Measurements from ENCODE around the gene NEK1. TPM values are rescaled to one million over a fixed set of nuclear protein-coding genes. Genes with fewer than 3 reads are reported as not detected.

Gene NEK1
- total RNA-seq, 1 donor from 2014 or later: 14.7 TPM

DNA sequence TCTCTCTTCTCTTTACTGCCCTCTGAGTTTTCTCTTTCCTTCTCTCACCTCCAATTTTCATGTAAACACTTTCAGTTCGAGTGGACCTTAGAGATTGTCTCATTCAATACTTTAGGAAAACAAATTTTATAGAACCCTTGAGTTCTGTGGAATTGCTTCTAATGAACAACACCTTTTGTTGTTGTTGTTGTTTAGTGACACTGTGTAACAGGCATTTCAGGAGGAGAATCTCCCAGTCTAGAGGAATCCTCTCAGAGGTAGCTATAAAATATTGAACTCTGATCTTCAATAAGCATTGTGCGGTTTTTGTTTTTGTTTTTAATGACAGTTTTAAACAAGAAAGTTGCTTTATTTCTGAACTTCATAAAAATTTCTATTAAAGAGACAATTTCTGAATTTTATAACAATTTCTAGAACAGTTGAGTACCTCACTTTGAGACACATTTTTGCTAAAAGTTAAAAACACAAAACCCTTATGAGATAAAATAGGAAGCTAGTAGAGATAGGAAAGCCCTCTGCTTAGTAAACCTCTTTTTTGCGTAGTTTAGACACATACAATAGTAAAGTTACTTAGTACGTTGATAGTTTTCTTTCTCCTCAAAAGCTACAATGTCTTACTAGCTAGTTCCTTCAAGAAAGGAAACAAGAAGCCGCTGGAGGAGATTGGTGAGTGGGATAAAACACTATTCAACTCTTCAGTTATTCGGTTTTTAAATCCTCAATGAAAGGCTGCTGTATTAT, 46.8 kb upstream of the NEK1 start:
- H3K36me3 ChIP-seq: no peaks in the 10 kb centered on the region
- H3K4me3 ChIP-seq: peak overlapping the region; percentile 25 to 43
- TF ChIP-seq POLR2A (IDR thresholded peaks at IDR 0.05) (no peak), POLR2AphosphoS5 (IDR thresholded peaks at IDR 0.05; ENCODE audit: insufficient read depth in 1 of 2, low read depth in 1 of 2) (no peak)
- TF ChIP-seq, protein P1, sequence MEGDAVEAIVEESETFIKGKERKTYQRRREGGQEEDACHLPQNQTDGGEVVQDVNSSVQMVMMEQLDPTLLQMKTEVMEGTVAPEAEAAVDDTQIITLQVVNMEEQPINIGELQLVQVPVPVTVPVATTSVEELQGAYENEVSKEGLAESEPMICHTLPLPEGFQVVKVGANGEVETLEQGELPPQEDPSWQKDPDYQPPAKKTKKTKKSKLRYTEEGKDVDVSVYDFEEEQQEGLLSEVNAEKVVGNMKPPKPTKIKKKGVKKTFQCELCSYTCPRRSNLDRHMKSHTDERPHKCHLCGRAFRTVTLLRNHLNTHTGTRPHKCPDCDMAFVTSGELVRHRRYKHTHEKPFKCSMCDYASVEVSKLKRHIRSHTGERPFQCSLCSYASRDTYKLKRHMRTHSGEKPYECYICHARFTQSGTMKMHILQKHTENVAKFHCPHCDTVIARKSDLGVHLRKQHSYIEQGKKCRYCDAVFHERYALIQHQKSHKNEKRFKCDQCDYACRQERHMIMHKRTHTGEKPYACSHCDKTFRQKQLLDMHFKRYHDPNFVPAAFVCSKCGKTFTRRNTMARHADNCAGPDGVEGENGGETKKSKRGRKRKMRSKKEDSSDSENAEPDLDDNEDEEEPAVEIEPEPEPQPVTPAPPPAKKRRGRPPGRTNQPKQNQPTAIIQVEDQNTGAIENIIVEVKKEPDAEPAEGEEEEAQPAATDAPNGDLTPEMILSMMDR (IDR thresholded peaks at IDR 0.05): no peak
- peaks cover 28% of the 10 kb centered on the region for H3K4me1 ChIP-seq
- intact Hi-C loops (cut with DNase I): no loop called here
- no peak for DNase-seq (ENCODE audit: extremely low spot score in 2 of 2)
- H3K9me3 ChIP-seq: no peaks in the 10 kb centered on the region
- no peaks in the 10 kb centered on the region for H3K27me3 ChIP-seq
- H3K27ac ChIP-seq: peak overlapping the region; percentile 79

DNA sequence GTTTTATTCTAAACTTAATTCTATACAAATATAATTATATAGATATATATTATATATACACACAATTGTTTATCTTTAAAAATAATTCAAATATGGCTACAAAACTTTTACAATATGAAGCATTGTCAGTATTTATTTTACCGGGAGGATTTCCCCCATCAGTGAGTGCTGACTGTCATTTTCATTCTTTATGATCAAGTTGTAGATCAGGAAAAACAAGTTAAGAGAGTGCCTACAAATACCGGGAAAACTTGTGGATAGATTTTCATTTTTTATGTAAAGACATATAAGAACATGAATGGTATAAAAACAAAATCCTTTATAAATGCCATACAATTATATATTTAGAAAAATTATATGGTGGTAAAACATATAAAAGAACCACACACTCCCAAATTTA, 45.8 kb upstream of the NEK1 start:
- H3K4me1 ChIP-seq: peaks cover 18% of the 10 kb centered on the region

DNA sequence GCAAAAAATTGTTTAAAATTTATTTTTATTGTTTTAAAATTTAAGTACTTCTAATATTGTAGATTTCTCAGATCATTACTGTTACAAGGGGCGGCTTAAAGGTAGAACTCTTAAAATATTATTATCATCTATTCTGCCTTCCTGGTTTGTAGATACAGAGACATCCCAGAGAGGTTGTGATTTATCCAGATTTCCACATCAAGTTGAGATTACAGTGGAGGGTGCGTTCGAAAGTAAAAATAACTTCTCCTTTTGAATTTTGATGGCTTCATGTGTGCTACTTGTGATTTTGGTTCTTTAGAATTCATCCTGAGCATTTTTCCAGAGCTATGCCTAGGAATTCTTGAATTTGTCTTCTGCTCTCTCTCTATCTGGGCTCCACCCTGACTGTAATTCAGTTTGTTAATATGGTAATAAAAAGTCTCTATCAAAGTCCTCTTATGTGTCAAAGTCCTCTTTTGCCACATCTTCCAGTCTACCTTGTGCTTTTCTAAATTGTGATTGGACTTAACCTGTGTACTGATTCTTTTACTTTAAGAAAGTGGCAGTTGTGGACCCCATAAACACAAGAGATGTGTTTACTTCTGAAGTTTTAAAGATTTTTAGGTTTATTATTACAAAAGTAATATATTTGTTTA, 45.2 kb upstream of the NEK1 start:
- Histone ChIP-seq H3K36me3 (no peaks in the 10 kb centered on the region), H3K4me1 (peaks cover 18% of the 10 kb centered on the region), H3K27ac (peak overlapping the region; percentile 79), H3K9me3 (no peaks in the 10 kb centered on the region), H3K27me3 (no peaks in the 10 kb centered on the region), H3K4me3 (no peak overlapping the region)
- intact Hi-C loops (cut with DNase I): no loop called here
- TF ChIP-seq POLR2AphosphoS5 (IDR thresholded peaks at IDR 0.05; ENCODE audit: insufficient read depth in 1 of 2, low read depth in 1 of 2) (no peak), POLR2A (IDR thresholded peaks at IDR 0.05) (no peak)
- TF ChIP-seq, protein P1 (IDR thresholded peaks at IDR 0.05): no peak
- no peak for DNase-seq (ENCODE audit: extremely low spot score in 2 of 2)

More for the DNA sequence above, 45.8 kb upstream of the NEK1 start:
- no peak for DNase-seq (ENCODE audit: extremely low spot score in 2 of 2)
- intact Hi-C loops (cut with DNase I): no loop called here
- Histone ChIP-seq H3K27ac (peak overlapping the region; percentile 79), H3K36me3 (no peaks in the 10 kb centered on the region), H3K27me3 (no peaks in the 10 kb centered on the region), H3K4me3 (no peak overlapping the region), H3K9me3 (no peaks in the 10 kb centered on the region)
- TF ChIP-seq POLR2A (IDR thresholded peaks at IDR 0.05) (no peak), POLR2AphosphoS5 (IDR thresholded peaks at IDR 0.05; ENCODE audit: insufficient read depth in 1 of 2, low read depth in 1 of 2) (no peak)
- TF ChIP-seq, protein P1 (IDR thresholded peaks at IDR 0.05): no peak

DNA sequence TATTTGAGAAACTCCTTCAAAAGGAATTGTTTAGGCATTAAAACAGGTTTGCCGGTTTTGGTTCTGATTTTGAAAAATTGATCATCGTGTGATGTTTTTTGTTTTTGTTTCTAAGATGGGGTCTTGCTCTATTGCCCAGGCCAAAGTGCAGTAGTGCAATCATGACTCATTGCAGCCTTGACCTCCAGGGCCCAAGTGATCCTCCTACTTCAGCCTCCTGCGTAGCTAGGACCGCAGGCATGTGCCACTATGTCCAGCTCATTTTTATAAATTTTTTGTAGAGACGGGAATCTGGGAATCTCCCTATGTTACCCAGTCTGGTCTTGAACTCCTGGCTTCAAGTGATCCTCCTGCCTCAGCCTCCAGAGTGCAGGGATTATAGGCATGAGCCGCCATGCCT, 43.0 kb upstream of the NEK1 start:
- no peak for DNase-seq (ENCODE audit: extremely low spot score in 2 of 2)
- H3K4me3 ChIP-seq: no peak overlapping the region
- H3K4me1 ChIP-seq: peaks cover 11% of the 10 kb centered on the region
- intact Hi-C loops (cut with DNase I): no loop called here
- TF ChIP-seq, protein P1 (IDR thresholded peaks at IDR 0.05): no peak
- TF ChIP-seq POLR2AphosphoS5 (IDR thresholded peaks at IDR 0.05; ENCODE audit: insufficient read depth in 1 of 2, low read depth in 1 of 2) (no peak), POLR2A (IDR thresholded peaks at IDR 0.05) (no peak)
- no peak overlapping the region for H3K27ac ChIP-seq
- H3K36me3 ChIP-seq: no peaks in the 10 kb centered on the region
- H3K9me3 ChIP-seq: no peaks in the 10 kb centered on the region
- no peaks in the 10 kb centered on the region for H3K27me3 ChIP-seq

DNA sequence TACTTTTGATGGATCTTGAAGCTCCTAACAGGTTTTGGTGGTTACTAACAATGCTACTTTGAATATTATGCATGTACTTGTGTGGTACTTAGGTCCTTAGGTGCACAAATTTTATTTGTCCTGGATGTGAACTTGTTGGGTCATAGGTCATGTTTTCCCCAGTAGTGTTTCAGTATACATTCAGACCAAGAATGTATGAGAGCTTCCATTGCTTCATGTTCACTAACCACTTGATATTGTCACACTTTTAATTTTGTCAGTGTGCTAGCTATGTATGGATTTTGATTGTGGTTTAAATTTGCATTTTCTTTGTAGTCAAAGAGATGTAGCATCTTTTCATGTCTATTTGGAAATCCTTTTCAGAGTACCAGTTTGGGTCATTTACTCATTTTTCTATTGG, 40.2 kb upstream of the NEK1 start:
- Histone ChIP-seq H3K27ac (no peak overlapping the region), H3K27me3 (no peaks in the 10 kb centered on the region), H3K36me3 (no peaks in the 10 kb centered on the region), H3K9me3 (no peaks in the 10 kb centered on the region), H3K4me3 (no peak overlapping the region), H3K4me1 (no peaks in the 10 kb centered on the region)
- DNase-seq (ENCODE audit: extremely low spot score in 2 of 2): no peak
- intact Hi-C loops (cut with DNase I): no loop called here
- TF ChIP-seq POLR2A (IDR thresholded peaks at IDR 0.05) (no peak), POLR2AphosphoS5 (IDR thresholded peaks at IDR 0.05; ENCODE audit: insufficient read depth in 1 of 2, low read depth in 1 of 2) (no peak)
- TF ChIP-seq, protein P1 (IDR thresholded peaks at IDR 0.05): no peak
